SK-N-MC (cell line): ENCODE results near the gene KIAA2012.

Source experiments
- EZH2 ChIP-seq: fragments of 200-600 bp; sonication (generic); IDR thresholded peaks from one replicate; pipeline ENCODE4 v1.6.1; 2017; ENCODE audit warnings: antibody characterized with exemption
- POLR2AphosphoS5 ChIP-seq: IDR thresholded peaks from 2 replicates; pipeline ENCODE4 v1.6.1; 2012; ENCODE audit warnings: mild to moderate bottlenecking, low read depth, low read length, borderline replicate concordance

GRCh38 chr2:202184557-202184956, 111.5 kb downstream of the KIAA2012 start:
- TF ChIP-seq EZH2 (no peak), POLR2AphosphoS5 (no peak)
